H1 (cell line): ENCODE measurements around the gene MAP1LC3A. TPM values are rescaled to one million over a fixed set of nuclear protein-coding genes. Genes with fewer than 3 reads are reported as not detected.

ENCODE experiments used
- CEBPB ChIP-seq: IDR thresholded peaks from 2 replicates; pipeline ENCODE4 v1.6.1; 2012; ENCODE audit warnings: low read depth, low read length
- CREB1 ChIP-seq: IDR thresholded peaks from 2 replicates; pipeline ENCODE4 v1.6.1; 2012; ENCODE audit warnings: inconsistent platforms
- TEAD4 ChIP-seq: IDR thresholded peaks from 2 replicates; pipeline ENCODE4 v1.6.1; 2012; ENCODE audit warnings: low read depth, low read length, inconsistent platforms, mixed read lengths
- USF2 ChIP-seq: IDR thresholded peaks from 2 replicates; pipeline ENCODE4 v1.6.1; 2011; ENCODE audit warnings: low read length, improper control_type of control experiment
- polyA plus RNA-seq, 7 experiments: library from polyadenylated mRNA; depleted of rRNA in 3 of 7; stranded (reverse) in 5 of 7; unstranded in 2 of 7; fragments of >200 nt in 5 of 7; fragments of 200-250 nt in 2 of 7; gene quantifications; 1 replicate in 5 of 7; 2 replicates in 1 of 7; 4 replicates in 1 of 7; pipeline versions ENCODE4 v1.2.1 to v1.2.3, GENCODE V29; 2011 to 2013; ENCODE audit warnings: missing spikeins in 2 of 7, mixed read lengths in 2 of 7
- total RNA-seq: library from RNA; stranded (reverse); fragmentation: NEBNext Ultra II Directional; extraction: Animal tissue kit (Norgen Biotek cat#: 25700); gene quantifications from 2 replicates; pipeline ENCODE4 v1.2.1, GENCODE V29; 2021

The MAP1LC3A gene
- total and polyA plus RNA-seq, 2 of the 8 experiments (the other 6 are each of a cell fraction or from before 2014, with no cell fraction given), result 5.0 to 6.1 TPM

GRCh38 chr20:34581341-34582184, 23.0 kb downstream of the MAP1LC3A start (continued):
- TF ChIP-seq USF2 (no peak), TEAD4 (no peak), CREB1 (no peak), CEBPB (no peak)
